Thyroid gland (tissue), 4 donors: ENCODE data around the gene FAM168A. TPM values are rescaled to one million over a fixed set of nuclear protein-coding genes. Genes with fewer than 3 reads are reported as not detected.
"Not testable (repeated sequence)": the region's sequence is repeated elsewhere in the genome, so short reads cannot be mapped to it uniquely, and the experiment has no call there.

Experiments used
- DNase-seq, 2 donors: peaks; one replicate each; pipeline ENCODE4 v3.0.0-alpha.2; 2019
- H3K27ac ChIP-seq, 3 donors: fragments of 200-600 bp; sonication (generic); 1 replicate in 2 of 3; 2 replicates in 1 of 3; pipeline ENCODE4 v1.5.1; 2016 to 2019; ENCODE audit warnings: mild to moderate bottlenecking in 1 of 3, moderate library complexity in 1 of 3
- H3K27me3 ChIP-seq: fragments of 200-600 bp; sonication (generic); one replicate; pipeline ENCODE4 v1.5.1; 2019
- H3K36me3 ChIP-seq, 2 donors: fragments of 200-600 bp; sonication (generic); one replicate each; pipeline ENCODE4 v1.5.1; 2016 to 2019
- H3K4me1 ChIP-seq, 2 donors: fragments of 200-600 bp; sonication (generic); one replicate each; pipeline ENCODE4 v1.5.1; 2017 to 2019
- H3K4me3 ChIP-seq, 3 donors: fragments of 200-600 bp; sonication (generic); replicated peaks in 1 of 3; 1 replicate in 2 of 3; 2 replicates in 1 of 3; pipeline ENCODE4 v1.5.1; 2016; ENCODE audit warnings: mild to moderate bottlenecking in 1 of 3
- H3K9me3 ChIP-seq: fragments of 200-600 bp; sonication (generic); one replicate; pipeline ENCODE4 v1.5.1; 2017
- CTCF ChIP-seq, 6 experiments: fragments of 200-600 bp in 3 of 6; fragments of 450-650 bp in 3 of 6; sonication (generic) in 3 of 6; IDR thresholded peaks; one replicate each; pipeline ENCODE4 v1.5.1; 2016 to 2019; ENCODE audit warnings: antibody characterized with exemption in 6 of 6, mild to moderate bottlenecking in 2 of 6, inconsistent platforms in 1 of 6, moderate library complexity in 1 of 6
- POLR2A ChIP-seq, 2 donors: fragments of 450-650 bp; IDR thresholded peaks; one replicate each; pipeline ENCODE4 v1.6.1; 2017; ENCODE audit warnings: antibody characterized with exemption in 2 of 2, mild to moderate bottlenecking in 2 of 2, moderate library complexity in 1 of 2
- WGBS, 2 donors: methylation state at CpG; one replicate each; pipeline ENCODE4 v1.1.5; 2017; 5-methylcytosine and 5-hydroxymethylcytosine counted together
- intact Hi-C: fragments of 100-400 bp; cut with DNase I; formaldehyde crosslinking; loops from one replicate; pipeline ENCODE4 v1.15.1; 2023
- total RNA-seq, 4 donors: library from RNA; depleted of rRNA; stranded (reverse); fragments of >200 nt; gene quantifications; one replicate each; pipeline ENCODE4 v1.2.3, GENCODE V29; 2016

The FAM168A gene
- total RNA-seq, 4 donors from 2014 or later = 32.7 to 51.0 (median 40.2) TPM

- H3K27me3 ChIP-seq = no peaks in the 10 kb centered on the region
- H3K4me3 ChIP-seq = no peak overlapping the region
- no peaks in the 10 kb centered on the region for H3K9me3 ChIP-seq
- no peak overlapping the region for H3K27ac ChIP-seq
- TF ChIP-seq CTCF (IDR thresholded peaks at IDR 0.05) (no peak), POLR2A (IDR thresholded peaks at IDR 0.05) (no peak)
- no peaks in the 10 kb centered on the region for H3K4me1 ChIP-seq
- H3K36me3 ChIP-seq = no peaks in the 10 kb centered on the region
- intact Hi-C loops = no loop called here
- DNase-seq = no peak
These were observed 151.9 kb downstream of the FAM168A start for GRCh38 chr11:73445980-73446379.

- Histone ChIP-seq H3K27me3 (no peaks in the 10 kb centered on the region), H3K36me3 (no peaks in the 10 kb centered on the region), H3K9me3 (no peaks in the 10 kb centered on the region), H3K27ac (no peak overlapping the region), H3K4me1 (peaks cover 0 to 9% of the 10 kb centered on the region in 2 donors), H3K4me3 (no peak overlapping the region)
- DNase-seq = no peak
- TF ChIP-seq CTCF (IDR thresholded peaks at IDR 0.05) = no peak
- TF ChIP-seq POLR2A (IDR thresholded peaks at IDR 0.05) = no peak
- intact Hi-C loops = no loop called here
- WGBS, 2 donors = 84 to 89% methylated on average over 5 of the region's 5 CpGs
These were observed 158.7 kb downstream of the FAM168A start for GRCh38 chr11:73439002-73439843.

GRCh38 chr11:73436859-73437258 lies 161.1 kb downstream of the FAM168A start:
- DNase-seq, intact Hi-C loops, H3K4me3 ChIP-seq, H3K27me3 ChIP-seq, H3K27ac ChIP-seq, H3K4me1 ChIP-seq, H3K36me3 ChIP-seq, H3K9me3 ChIP-seq: not testable (repeated sequence)
- 95 to 98% methylated on average over 4 of the region's 4 CpGs for WGBS, 2 donors

GRCh38 chr11:73431396-73431795 lies 166.5 kb downstream of the FAM168A start:
- DNase-seq = no peak
- 93 to 95% methylated on average over 5 of the region's 5 CpGs for WGBS, 2 donors
- intact Hi-C loops = no loop called here

GRCh38 chr11:73430326-73430725 lies 167.6 kb downstream of the FAM168A start:
- 79 to 93% methylated on average over 4 of the region's 4 CpGs for WGBS, 2 donors
- no peak for TF ChIP-seq POLR2A (IDR thresholded peaks at IDR 0.05)
- TF ChIP-seq CTCF (IDR thresholded peaks at IDR 0.05) = no peak
- intact Hi-C loops = no loop called here

More at GRCh38 chr11:73431396-73431795, 166.5 kb downstream of the FAM168A start:
- Histone ChIP-seq H3K4me3 (no peak overlapping the region), H3K9me3 (no peaks in the 10 kb centered on the region), H3K27me3 (no peaks in the 10 kb centered on the region), H3K27ac (no peak overlapping the region), H3K36me3 (no peaks in the 10 kb centered on the region), H3K4me1 (peaks cover 0 to 7% of the 10 kb centered on the region in 2 donors)
- no peak for TF ChIP-seq POLR2A (IDR thresholded peaks at IDR 0.05)
- TF ChIP-seq CTCF (IDR thresholded peaks at IDR 0.05) = no peak

More at GRCh38 chr11:73430326-73430725, 167.6 kb downstream of the FAM168A start:
- no peaks in the 10 kb centered on the region for H3K36me3 ChIP-seq
- no peaks in the 10 kb centered on the region for H3K27me3 ChIP-seq
- peaks cover 0 to 5% of the 10 kb centered on the region in 2 donors for H3K4me1 ChIP-seq
- no peaks in the 10 kb centered on the region for H3K9me3 ChIP-seq
- no peak overlapping the region for H3K4me3 ChIP-seq
- DNase-seq = no peak
- H3K27ac ChIP-seq = no peak overlapping the region
